Activated CD4-positive, alpha-beta T cell treated with anti-CD3 and anti-CD28 coated beads for 36 hours (primary cell): ENCODE measurements around the gene ZNF135. TPM values are rescaled to one million over a fixed set of nuclear protein-coding genes. Genes with fewer than 3 reads are reported as not detected.

Source experiments
- ATAC-seq: fragments of 200-7000 bp; cut with Tn5 transposase; one replicate; pipeline ENCODE4 v1.10.0; 2021; ENCODE audit warnings: mild to moderate bottlenecking, moderate library complexity
- CTCF ChIA-PET: fragments of 350-600 bp; sonication (Branson Sonifier 250); formaldehyde crosslinking; loops from one replicate; lab custom pipeline; 2021; ENCODE audit warnings: antibody characterized with exemption; lab: Charles Lee
- POLR2A ChIA-PET: fragments of 350-600 bp; sonication (Branson Sonifier 250); formaldehyde crosslinking; loops from one replicate; lab custom pipeline; 2021; ENCODE audit warnings: antibody characterized with exemption, inconsistent platforms; lab: Charles Lee
- DNase-seq: peaks from one replicate; pipeline ENCODE4 v3.0.0-alpha.2; 2020
- H3K27ac Mint-ChIP-seq: one replicate; pipeline ENCODE4 v1.8.0; 2021; ENCODE audit warnings: mixed read lengths
- H3K27me3 Mint-ChIP-seq: one replicate; pipeline ENCODE4 v1.8.0; 2021; ENCODE audit warnings: mixed read lengths
- H3K36me3 Mint-ChIP-seq: one replicate; pipeline ENCODE4 v1.8.0; 2021; ENCODE audit warnings: low read depth, mixed read lengths
- H3K4me1 Mint-ChIP-seq: one replicate; pipeline ENCODE4 v1.8.0; 2021; ENCODE audit warnings: mixed read lengths
- H3K4me3 Mint-ChIP-seq: one replicate; pipeline ENCODE4 v1.8.0; 2021; ENCODE audit warnings: mild to moderate bottlenecking, moderate library complexity, mixed read lengths
- H3K9me3 Mint-ChIP-seq: one replicate; pipeline ENCODE4 v1.8.0; 2021; ENCODE audit warnings: low read depth, mixed read lengths
- intact Hi-C, 2 experiments: fragments of 100-400 bp; cut with DNase I in 1 of 2; cut with micrococcal nuclease in 1 of 2; formaldehyde crosslinking; loops; one replicate each; pipeline versions ENCODE4 v1.14.2 to v1.15.1; 2022 to 2024; cut with DNase I, micrococcal nuclease
- total RNA-seq, 2 experiments: library from RNA; stranded (reverse); gene quantifications; one replicate each; pipeline ENCODE4 v1.2.3, GENCODE V29; 2021

Gene ZNF135
- total RNA-seq, 2 experiments from 2014 or later, result 1.3 to 1.5 TPM

DNA sequence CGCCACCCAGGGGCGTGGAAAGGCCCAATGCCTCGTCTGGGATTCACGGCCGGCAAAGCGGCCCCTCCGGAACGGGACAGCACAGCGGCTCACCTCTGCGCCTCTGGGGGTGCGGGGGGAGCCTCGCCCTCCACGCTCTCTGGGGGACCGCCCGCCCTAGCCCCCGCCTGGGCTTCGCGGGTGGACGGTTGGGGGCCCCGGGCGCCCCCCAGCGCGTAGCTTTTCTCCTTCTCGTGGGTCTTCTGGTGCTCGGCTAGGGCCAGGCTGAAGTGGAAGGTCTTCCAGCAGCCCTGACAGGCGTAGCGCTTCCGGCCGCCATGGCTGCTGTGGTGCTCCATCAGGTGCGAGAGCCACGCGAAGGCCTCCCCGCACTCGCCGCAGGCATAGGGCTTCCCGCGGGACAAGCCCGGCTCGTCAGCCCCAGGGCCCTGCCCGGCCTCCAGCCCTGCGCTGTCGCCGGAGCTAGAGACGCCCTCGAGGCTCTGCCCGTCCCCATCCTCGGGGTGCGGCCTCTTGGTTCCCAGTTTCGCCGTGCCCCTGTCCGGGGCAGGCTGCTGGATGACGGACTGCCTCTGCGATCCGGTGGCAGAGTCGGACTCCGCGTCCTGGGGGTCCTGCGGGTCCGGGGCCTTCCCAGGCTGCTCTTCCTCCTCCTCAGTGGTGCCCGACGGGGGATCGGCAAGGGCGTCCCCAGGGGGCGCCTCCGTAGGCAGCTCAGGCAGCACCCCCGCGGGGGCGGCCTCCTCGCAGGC is 25.7 kb downstream of the ZNF135 start:
- Mint-ChIP-seq H3K4me3 (no peak overlapping the region), H3K27me3 (no peaks in the 10 kb centered on the region), H3K27ac (no peak overlapping the region), H3K9me3 (peaks cover 30% of the 10 kb centered on the region), H3K4me1 (no peaks in the 10 kb centered on the region), H3K36me3 (peaks cover 48% of the 10 kb centered on the region)
- intact Hi-C loops, result no loop called here
- CTCF ChIA-PET, result no interaction called here
- ATAC-seq (no peak), DNase-seq (no peak)
- POLR2A ChIA-PET, result no interaction called here

DNA sequence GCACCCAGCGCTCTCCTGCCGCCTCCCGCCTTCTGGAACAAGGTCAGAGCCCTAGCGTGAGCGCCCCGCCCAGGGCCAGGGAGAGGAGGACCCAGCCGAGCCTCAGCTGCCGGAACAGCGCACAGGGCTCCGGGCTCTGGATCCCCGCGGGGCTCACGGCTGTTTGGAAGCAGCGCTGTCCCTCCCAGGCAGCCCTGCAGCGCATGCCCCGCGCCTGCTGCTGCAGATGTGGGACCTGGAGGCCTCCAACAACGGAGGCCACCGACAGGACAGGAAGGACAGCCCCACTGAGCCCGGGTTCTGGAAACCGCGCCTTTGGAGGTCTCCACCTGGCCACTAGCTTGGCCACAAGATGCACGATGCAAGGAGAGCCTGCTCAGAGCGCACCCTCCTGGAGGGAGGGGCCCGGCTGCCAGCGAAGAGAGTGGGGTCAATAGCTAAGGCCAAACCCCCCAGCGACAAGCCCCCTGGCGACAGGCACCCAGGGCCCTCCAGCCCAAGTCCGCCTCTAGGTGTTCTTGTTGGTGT is 26.3 kb downstream of the ZNF135 start:
- Mint-ChIP-seq H3K36me3 (peaks cover 54% of the 10 kb centered on the region), H3K27ac (no peak overlapping the region), H3K9me3 (peaks cover 26% of the 10 kb centered on the region), H3K4me3 (no peak overlapping the region), H3K27me3 (no peaks in the 10 kb centered on the region), H3K4me1 (no peaks in the 10 kb centered on the region)
- ATAC-seq (no peak), DNase-seq (no peak)
- intact Hi-C loops, result no loop called here
- CTCF ChIA-PET, result no interaction called here
- POLR2A ChIA-PET, result no interaction called here

DNA sequence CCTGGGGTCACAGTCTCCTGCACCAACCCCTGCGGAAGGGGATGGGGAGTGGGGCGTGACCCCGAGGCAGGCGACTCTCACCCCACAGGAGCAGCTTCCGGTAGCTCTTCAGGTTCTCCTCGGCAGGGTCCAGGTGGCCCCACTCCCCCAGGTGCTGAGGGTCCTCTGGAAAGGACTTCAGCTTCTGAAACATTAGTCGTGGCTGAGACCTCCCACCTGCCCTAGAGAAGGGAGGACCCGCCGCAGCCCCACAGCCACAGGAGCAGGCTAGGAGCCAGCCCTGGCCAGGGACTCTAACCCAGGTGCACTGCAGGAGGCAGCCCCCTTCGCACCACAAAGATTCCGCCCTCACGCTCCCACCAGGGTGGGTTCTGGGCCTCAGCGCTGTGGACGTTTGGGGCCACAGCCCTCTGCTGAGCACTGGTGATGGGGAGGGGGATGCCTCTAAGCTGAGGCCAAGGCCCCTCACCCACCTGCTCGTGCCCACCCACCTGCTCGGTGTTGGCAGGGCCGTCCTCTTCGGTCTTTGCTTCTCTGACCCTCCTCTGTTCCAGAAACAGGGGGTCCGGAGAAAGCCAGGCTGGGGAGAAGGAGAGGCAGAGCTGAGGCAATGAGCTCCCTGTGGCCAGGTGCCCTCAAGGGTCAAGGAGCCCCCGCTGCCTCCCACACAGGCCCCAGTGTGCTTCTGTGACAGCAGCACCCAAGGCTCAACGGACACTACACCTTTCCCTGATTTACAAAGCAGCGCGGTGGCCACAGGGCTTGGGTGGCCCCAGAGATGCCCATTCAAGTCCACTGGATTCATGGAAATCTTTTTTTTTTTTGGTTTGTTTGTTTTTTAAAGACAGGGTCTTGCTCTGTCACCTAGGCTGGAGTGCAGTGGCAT is 28.0 kb downstream of the ZNF135 start:
- intact Hi-C loops, result no loop called here
- Mint-ChIP-seq H3K27ac (no peak overlapping the region), H3K4me3 (no peak overlapping the region), H3K36me3 (peaks cover 59% of the 10 kb centered on the region), H3K9me3 (peaks cover 19% of the 10 kb centered on the region), H3K27me3 (no peaks in the 10 kb centered on the region), H3K4me1 (no peaks in the 10 kb centered on the region)
- CTCF ChIA-PET, result no interaction called here
- POLR2A ChIA-PET, result no interaction called here
- no peak for ATAC-seq
- no peak for DNase-seq

DNA sequence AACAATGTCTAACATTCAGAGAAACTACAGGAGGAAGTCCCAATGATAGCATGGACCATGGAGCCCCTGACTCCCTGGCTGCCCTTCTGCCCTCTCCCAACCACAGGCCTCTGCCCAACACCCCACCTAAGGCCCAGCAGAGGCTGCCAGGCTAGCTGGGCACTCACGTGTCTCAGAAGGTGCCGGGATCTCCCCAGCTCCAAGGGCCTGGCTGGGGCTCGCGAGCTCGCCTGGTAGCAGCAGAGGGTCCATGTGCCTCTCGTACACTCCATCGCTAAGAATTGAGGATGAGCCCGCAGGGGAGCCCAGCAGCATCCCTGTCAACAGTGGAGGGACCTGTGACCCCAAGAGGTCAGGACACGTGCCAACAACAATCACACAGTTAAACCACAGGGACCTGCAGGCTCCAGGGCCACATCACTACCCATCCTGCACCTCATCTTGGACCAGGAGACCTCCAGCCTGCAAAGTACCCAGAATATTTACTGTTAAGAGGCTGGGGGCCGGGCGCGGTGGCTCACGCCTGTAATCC is 29.5 kb downstream of the ZNF135 start:
- intact Hi-C loops, result no loop called here
- Mint-ChIP-seq H3K27me3 (no peaks in the 10 kb centered on the region), H3K36me3 (peaks cover 67% of the 10 kb centered on the region), H3K4me1 (no peaks in the 10 kb centered on the region), H3K27ac (no peak overlapping the region), H3K9me3 (peaks cover 18% of the 10 kb centered on the region), H3K4me3 (no peak overlapping the region)
- DNase-seq (no peak), ATAC-seq (no peak)
- POLR2A ChIA-PET, result no interaction called here
- CTCF ChIA-PET, result no interaction called here

- no peak overlapping the region for H3K4me3 Mint-ChIP-seq
- H3K27ac Mint-ChIP-seq, result no peak overlapping the region
- DNase-seq (no peak), ATAC-seq (no peak)
- H3K36me3 Mint-ChIP-seq, result peaks cover 61% of the 10 kb centered on the region
- no peaks in the 10 kb centered on the region for H3K27me3 Mint-ChIP-seq
- no peaks in the 10 kb centered on the region for H3K4me1 Mint-ChIP-seq
- CTCF ChIA-PET, result no interaction called here
- POLR2A ChIA-PET, result no interaction called here
- intact Hi-C loops, result no loop called here
- H3K9me3 Mint-ChIP-seq, result peaks cover 10% of the 10 kb centered on the region
Measured at GRCh38 chr19:58089846-58090245, 30.8 kb downstream of the ZNF135 start.

DNA sequence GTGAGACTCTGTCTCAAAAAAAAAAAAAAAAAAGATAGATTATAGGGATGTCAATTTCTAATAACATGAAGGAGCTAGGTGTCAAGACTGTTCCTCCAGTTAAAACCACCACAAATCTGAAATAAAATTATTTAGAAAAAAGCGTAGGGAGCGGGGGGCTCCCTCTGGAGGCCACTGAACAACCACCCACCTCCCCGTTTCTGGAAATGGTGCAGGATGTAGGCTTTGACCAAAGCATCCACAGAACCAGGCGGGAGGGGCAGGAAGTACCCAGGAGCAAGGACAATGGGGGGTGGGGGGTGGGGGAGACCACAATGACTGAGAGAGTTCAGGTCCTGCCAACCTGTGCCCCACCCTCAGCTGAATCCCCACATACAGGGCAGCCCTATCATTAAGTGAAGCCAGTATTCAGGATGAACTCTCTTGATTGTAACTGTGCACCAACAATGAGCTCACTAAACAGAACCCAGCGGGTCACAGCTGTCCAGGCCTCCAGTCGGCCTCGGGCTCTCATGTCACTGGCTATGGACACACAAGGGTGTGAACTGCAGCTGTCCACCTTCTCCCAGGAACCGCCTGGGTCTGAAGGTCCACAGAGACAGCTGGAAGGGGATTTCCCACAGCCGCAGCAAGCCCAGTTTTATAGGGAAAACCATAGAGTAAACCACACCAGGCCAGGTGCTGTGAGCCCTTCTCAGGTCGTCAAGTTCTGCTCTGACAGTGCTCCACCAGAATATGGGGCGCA is 32.3 kb downstream of the ZNF135 start:
- Mint-ChIP-seq H3K4me3 (no peak overlapping the region), H3K36me3 (peaks cover 60% of the 10 kb centered on the region), H3K4me1 (no peaks in the 10 kb centered on the region), H3K27ac (no peak overlapping the region), H3K9me3 (peaks cover 10% of the 10 kb centered on the region), H3K27me3 (no peaks in the 10 kb centered on the region)
- no peak for ATAC-seq
- no peak for DNase-seq
- POLR2A ChIA-PET, result no interaction called here
- intact Hi-C loops, result no loop called here
- CTCF ChIA-PET, result interaction anchor here (0.6 to 0.7 kb wide), 2 partner anchors 69 to 115 kb away, joined by 3 read pairs; no protein-coding TSS in a partner anchor

GRCh38 chr19:58093071-58093470 is 34.0 kb downstream of the ZNF135 start:
- Mint-ChIP-seq H3K4me3 (no peak overlapping the region), H3K27ac (no peak overlapping the region), H3K27me3 (no peaks in the 10 kb centered on the region), H3K9me3 (peaks cover 17% of the 10 kb centered on the region), H3K4me1 (peaks cover 7% of the 10 kb centered on the region), H3K36me3 (peaks cover 52% of the 10 kb centered on the region)
- intact Hi-C loops, result no loop called here
- DNase-seq, result no peak
- ATAC-seq, result no peak
- POLR2A ChIA-PET, result no interaction called here
- CTCF ChIA-PET, result interaction anchor here (1.0 kb wide), 1 partner anchor 11 kb away, joined by 3 read pairs; no protein-coding TSS in a partner anchor

DNA sequence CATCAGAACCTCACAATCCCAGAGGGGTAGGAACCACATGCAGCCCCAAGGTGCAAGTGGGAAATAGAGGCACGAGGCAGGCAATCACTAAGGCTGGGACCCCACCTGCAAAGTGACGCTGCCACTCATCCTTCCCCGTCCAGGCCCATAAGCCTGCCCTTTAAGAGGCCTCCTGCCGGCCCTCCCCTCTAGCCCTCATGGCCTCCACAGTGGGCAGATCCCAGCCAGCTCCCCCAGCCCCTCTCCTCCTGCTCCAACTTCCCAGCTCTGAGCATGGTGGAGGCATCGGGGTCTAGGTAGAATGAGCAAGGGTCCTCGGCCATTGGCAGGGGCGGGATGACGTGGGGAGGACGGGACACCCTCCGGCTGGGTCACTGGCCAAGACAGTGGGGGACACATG is 36.2 kb downstream of the ZNF135 start:
- H3K27ac Mint-ChIP-seq, result no peak overlapping the region
- H3K4me1 Mint-ChIP-seq, result peaks cover 13% of the 10 kb centered on the region
- H3K4me3 Mint-ChIP-seq, result no peak overlapping the region
- no peak for DNase-seq
- intact Hi-C loops, result loop anchor here (5.0 kb wide), 2 partner anchors 347 to 1693 kb away; partner anchors contain the start of genes ZNF132 (in 1 of the 2) and ZNF583 (in 1 of the 2)
- CTCF ChIA-PET, result no interaction called here
- peaks cover 40% of the 10 kb centered on the region for H3K36me3 Mint-ChIP-seq
- ATAC-seq, result no peak
- no peaks in the 10 kb centered on the region for H3K27me3 Mint-ChIP-seq
- H3K9me3 Mint-ChIP-seq, result peaks cover 21% of the 10 kb centered on the region
- POLR2A ChIA-PET, result interaction anchor here (0.6 kb wide), 1 partner anchor 351 kb away, joined by 4 read pairs; no protein-coding TSS in a partner anchor

DNA sequence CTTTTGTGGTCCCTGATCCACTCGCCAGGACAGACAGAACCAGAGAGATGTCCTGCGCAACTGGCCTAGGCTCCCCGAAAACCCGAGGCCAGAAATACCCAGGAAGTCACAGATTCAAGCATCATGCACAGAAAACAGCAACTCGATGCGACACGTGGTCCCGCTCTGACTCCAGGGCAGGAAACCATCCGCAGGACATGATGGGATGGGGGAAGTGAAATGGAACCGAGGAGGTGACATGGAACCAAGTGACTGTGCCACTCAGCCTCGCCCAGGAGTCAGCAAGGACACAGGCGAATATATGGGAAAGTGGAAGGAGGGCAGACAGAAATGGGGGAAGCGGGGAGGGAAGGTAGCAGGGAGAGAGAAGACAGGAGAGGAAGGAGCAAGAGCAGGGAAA is 37.8 kb downstream of the ZNF135 start:
- Mint-ChIP-seq H3K27me3 (no peaks in the 10 kb centered on the region), H3K9me3 (peaks cover 18% of the 10 kb centered on the region), H3K27ac (peak overlapping the region; percentile 55), H3K4me3 (peak overlapping the region; percentile 82), H3K4me1 (peaks cover 13% of the 10 kb centered on the region), H3K36me3 (peaks cover 37% of the 10 kb centered on the region)
- DNase-seq (no peak), ATAC-seq (no peak)
- intact Hi-C loops, result loop anchor here (5.0 kb wide), 2 partner anchors 345 to 1695 kb away; partner anchors contain the start of genes ZNF132 (in 1 of the 2) and ZNF583 (in 1 of the 2)
- POLR2A ChIA-PET, result no interaction called here
- CTCF ChIA-PET, result no interaction called here

DNA sequence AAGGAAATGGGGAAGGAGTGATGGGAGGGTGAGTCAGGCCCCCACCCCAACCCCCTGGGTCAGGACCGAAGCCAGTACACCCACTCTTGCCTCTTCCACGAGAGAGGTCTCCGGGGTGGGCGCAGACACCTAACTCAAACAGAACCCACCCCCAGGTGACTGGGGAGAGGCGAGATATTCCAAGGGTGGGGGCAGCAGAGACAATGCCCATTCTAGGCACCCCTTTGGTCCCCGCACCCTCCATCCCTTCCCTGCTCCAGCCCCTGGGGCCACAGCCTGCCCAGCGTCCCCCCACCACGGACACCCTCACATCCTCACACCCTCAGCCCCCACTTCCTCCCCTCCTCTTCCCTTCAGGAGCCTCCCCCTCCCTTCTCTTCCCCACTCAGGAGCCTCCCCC is 38.3 kb downstream of the ZNF135 start:
- CTCF ChIA-PET, result no interaction called here
- no peak for ATAC-seq
- peaks cover 17% of the 10 kb centered on the region for H3K9me3 Mint-ChIP-seq

More for the DNA sequence above, 38.3 kb downstream of the ZNF135 start:
- DNase-seq, result no peak
- POLR2A ChIA-PET, result no interaction called here
- peaks cover 13% of the 10 kb centered on the region for H3K4me1 Mint-ChIP-seq
- no peaks in the 10 kb centered on the region for H3K27me3 Mint-ChIP-seq
- intact Hi-C loops, result loop anchor here (5.0 kb wide), 2 partner anchors 345 to 1695 kb away; partner anchors contain the start of genes ZNF132 (in 1 of the 2) and ZNF583 (in 1 of the 2)
- peak overlapping the region; percentile 55 for H3K27ac Mint-ChIP-seq
- peak overlapping the region; percentile 82 for H3K4me3 Mint-ChIP-seq
- peaks cover 34% of the 10 kb centered on the region for H3K36me3 Mint-ChIP-seq
